ENCODE results near the gene SMIM1. TPM values are rescaled to one million over a fixed set of nuclear protein-coding genes. Genes with fewer than 3 reads are reported as not detected.

SMIM1 gene
- total RNA-seq, 1 donor from 2014 or later = not detected

DNA sequence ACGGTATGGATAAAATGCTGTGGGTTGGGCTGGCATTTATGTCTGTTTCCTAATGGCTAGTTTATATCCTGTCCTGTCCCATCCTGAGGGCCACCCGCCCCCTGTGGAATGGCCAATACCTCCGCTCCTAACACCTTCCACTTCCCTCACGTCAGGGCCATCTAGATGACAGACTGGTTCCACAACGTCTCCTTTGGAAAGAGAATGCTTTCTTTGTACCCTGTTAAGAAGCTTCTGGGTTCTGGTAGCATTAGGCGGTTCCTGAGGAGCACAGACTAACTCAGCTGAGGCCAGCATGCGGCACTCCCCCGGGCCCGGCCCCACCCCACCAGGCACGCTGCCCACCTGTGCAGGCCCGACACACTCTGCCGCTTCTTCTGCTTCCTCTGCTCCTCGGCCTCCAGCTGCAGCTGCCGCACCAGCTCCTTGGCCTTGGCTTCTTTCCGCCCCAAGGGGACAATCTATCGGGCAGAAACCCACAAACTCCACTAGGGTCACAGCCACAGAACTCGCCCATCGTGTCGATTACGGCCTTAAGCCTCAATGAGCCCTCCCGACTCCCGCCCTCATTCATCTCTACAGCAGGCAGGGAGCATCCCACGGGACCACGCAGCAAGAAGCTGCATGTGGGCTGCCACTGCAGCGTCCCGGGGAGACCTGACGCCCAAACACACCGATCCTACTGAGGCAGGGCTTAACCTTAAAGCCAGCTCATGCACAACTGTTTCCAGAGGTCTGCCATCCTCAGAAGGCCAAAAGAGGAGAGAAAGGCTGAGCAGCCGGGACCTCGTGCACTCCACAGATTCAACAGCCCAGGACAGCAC, 11.3 kb downstream of the SMIM1 start:
- intact Hi-C loops (cut with DNase I) = no loop called here
- H3K27ac ChIP-seq = no peak overlapping the region
- no peaks in the 10 kb centered on the region for H3K27me3 ChIP-seq
- no peaks in the 10 kb centered on the region for H3K4me1 ChIP-seq
- no peak overlapping the region for H3K4me3 ChIP-seq
- TF ChIP-seq, protein P1, sequence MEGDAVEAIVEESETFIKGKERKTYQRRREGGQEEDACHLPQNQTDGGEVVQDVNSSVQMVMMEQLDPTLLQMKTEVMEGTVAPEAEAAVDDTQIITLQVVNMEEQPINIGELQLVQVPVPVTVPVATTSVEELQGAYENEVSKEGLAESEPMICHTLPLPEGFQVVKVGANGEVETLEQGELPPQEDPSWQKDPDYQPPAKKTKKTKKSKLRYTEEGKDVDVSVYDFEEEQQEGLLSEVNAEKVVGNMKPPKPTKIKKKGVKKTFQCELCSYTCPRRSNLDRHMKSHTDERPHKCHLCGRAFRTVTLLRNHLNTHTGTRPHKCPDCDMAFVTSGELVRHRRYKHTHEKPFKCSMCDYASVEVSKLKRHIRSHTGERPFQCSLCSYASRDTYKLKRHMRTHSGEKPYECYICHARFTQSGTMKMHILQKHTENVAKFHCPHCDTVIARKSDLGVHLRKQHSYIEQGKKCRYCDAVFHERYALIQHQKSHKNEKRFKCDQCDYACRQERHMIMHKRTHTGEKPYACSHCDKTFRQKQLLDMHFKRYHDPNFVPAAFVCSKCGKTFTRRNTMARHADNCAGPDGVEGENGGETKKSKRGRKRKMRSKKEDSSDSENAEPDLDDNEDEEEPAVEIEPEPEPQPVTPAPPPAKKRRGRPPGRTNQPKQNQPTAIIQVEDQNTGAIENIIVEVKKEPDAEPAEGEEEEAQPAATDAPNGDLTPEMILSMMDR (IDR thresholded peaks at IDR 0.05) = no peak
- DNase-seq (ENCODE audit: low spot score in 2 of 2) = no peak
- H3K9me3 ChIP-seq = no peaks in the 10 kb centered on the region
- peaks cover 84 to 95% of the 10 kb centered on the region in 2 donors for H3K36me3 ChIP-seq

DNA sequence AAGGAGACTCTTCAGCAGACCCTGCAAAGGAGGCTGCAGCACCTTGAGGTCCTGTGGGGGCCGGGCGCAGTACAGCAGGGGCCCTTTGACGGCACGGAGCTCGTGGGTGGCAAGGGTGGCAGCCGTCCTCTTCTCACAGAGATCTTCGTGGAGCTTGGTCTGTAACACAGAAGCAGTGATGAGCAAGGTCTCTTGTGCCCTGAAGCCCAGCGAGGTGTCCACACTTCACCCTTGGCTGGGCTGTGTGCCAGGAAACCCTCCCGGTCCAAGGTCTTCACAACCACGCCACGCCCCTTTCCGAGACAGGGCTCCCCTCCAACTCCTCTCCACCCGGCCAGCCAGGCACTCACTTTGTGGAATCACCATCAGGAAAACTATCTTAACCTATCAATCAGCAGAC, 12.5 kb downstream of the SMIM1 start:
- no peaks in the 10 kb centered on the region for H3K4me1 ChIP-seq
- H3K9me3 ChIP-seq = no peaks in the 10 kb centered on the region
- intact Hi-C loops (cut with DNase I) = no loop called here
- peaks cover 75 to 91% of the 10 kb centered on the region in 2 donors for H3K36me3 ChIP-seq
- DNase-seq (ENCODE audit: low spot score in 2 of 2) = no peak
- no peak overlapping the region for H3K27ac ChIP-seq
- TF ChIP-seq, protein P1 (IDR thresholded peaks at IDR 0.05) = no peak
- H3K4me3 ChIP-seq = no peak overlapping the region
- no peaks in the 10 kb centered on the region for H3K27me3 ChIP-seq

DNA sequence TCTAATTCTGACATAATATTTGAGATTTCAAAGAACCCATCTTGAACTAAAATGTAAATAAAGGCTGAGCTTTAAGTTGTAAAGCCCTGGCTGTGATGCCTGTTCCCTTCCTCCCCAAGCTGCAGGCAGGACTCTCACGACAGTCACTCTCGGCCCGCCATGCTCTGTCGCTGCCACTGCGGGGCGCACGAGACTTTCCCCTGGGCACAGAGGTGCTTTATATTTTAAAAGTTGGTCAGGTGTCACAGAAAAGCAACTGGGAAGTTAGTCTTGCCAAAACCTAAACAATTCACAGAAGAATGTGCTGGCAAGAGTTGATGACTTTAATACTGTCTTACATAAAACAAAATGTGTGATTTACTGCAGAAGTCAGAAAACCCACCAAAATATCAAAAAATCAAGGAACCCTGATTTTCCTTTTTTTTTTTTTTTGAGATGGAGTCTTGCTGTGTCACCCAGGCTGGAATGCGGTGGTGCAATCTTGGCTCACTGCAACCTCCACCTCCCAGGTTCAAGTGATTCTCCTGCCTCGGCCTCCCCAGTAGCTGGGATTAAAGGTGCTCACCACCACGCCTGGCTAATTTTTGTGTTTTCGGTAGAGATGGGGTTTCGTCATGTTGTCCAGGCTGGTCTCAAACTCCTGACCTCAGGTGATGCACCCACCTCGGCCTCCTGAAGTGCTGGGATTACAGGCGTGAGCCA, 13.1 kb downstream of the SMIM1 start:
- DNase-seq (ENCODE audit: low spot score in 2 of 2) = no peak
- TF ChIP-seq, protein P1 (IDR thresholded peaks at IDR 0.05) = no peak
- no peaks in the 10 kb centered on the region for H3K27me3 ChIP-seq
- no peaks in the 10 kb centered on the region for H3K9me3 ChIP-seq
- intact Hi-C loops (cut with DNase I) = no loop called here
- peaks cover 69 to 87% of the 10 kb centered on the region in 2 donors for H3K36me3 ChIP-seq
- H3K4me1 ChIP-seq = no peaks in the 10 kb centered on the region
- no peak overlapping the region for H3K27ac ChIP-seq
- no peak overlapping the region for H3K4me3 ChIP-seq

DNA sequence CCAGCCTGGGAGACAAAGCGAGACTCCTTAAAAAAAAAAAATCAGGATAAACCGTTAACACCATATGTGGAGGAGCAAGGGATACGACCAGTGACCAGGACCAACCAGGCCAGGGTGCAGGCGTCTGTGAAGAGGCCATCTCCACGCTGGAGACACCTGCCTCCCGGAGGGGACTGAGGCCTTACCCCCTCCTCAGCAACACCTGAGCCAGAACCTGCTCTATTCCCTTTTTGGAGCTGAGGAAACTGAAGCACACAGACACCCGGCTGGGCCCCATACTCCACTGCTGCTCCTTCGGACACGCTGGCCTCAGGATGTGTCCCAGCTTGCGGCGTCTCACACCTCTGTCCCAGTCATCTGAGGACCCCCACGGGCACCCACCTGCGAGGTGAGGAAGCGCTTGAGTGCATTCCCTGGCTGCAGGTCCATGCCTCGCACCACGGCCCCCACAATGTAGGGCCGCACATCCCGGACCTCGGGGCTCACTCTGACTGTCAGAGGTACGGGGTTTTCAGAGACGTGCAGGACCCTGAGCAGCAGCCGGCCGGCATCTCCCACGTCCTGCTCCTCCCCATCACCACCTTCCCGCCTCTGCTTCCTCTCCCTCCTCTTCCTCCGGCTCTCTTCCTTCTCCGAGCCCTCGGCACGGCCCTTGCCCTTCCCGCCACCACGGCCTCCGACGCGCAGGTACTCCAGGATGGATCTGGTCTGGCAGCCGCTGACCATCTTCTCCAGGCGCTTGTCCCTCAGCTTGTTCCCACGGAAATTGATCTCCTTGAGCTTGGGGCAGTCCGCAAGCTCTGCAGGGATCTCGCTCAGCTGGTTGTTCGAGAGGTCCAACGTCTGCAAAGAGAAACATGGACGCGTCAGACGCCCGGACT, 14.2 kb downstream of the SMIM1 start:
- intact Hi-C loops (cut with DNase I) = no loop called here
- H3K27me3 ChIP-seq = no peaks in the 10 kb centered on the region

DNA sequence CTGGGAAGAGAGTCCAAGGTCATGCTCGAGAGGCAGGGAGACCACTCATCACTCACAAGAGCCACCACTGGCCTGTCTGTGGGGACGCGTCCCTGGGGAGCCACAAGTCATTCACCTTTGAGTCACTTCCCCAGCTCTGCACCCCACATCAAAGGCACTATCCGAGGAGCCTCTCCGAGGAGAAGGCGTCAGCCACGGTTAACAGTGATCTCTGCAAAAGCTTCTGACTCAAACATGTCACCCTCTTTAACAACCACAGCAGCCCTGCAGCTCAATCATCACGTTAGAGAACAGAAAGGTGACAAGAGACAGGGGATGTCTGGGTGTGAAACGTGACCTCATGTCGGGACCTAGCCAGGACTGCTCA, 14.8 kb downstream of the SMIM1 start:
- no peak for DNase-seq (ENCODE audit: low spot score in 2 of 2)
- intact Hi-C loops (cut with DNase I) = no loop called here
- Histone ChIP-seq H3K27ac (no peak overlapping the region), H3K36me3 (peaks cover 53 to 69% of the 10 kb centered on the region in 2 donors), H3K4me3 (no peak overlapping the region), H3K4me1 (no peaks in the 10 kb centered on the region), H3K27me3 (no peaks in the 10 kb centered on the region), H3K9me3 (no peaks in the 10 kb centered on the region)
- TF ChIP-seq, protein P1 (IDR thresholded peaks at IDR 0.05) = no peak

More for the DNA sequence above, 14.2 kb downstream of the SMIM1 start:
- H3K27ac ChIP-seq = no peak overlapping the region
- no peak overlapping the region for H3K4me3 ChIP-seq
- H3K9me3 ChIP-seq = no peaks in the 10 kb centered on the region
- no peak for DNase-seq (ENCODE audit: low spot score in 2 of 2)
- no peaks in the 10 kb centered on the region for H3K4me1 ChIP-seq
- TF ChIP-seq, protein P1 (IDR thresholded peaks at IDR 0.05) = no peak
- peaks cover 59 to 76% of the 10 kb centered on the region in 2 donors for H3K36me3 ChIP-seq

Data from ascending aorta (tissue), 2 donors.